Measurements from ENCODE around the gene EHD4.
A peak's percentile ranks its signal among the peaks of the same experiment; 100 is the strongest.

EHD4 gene

GRCh38 chr15:41933771-41934170 lies 38.6 kb downstream of the EHD4 start:
- no peak for DNase-seq

- no peak for DNase-seq
Measured at GRCh38 chr15:41933326-41933725, 39.0 kb downstream of the EHD4 start.

- no peak for DNase-seq
Measured at GRCh38 chr15:41932511-41933289, 39.7 kb downstream of the EHD4 start.

- no peak for DNase-seq
Measured at GRCh38 chr15:41932101-41932500, 40.3 kb downstream of the EHD4 start.

DNA sequence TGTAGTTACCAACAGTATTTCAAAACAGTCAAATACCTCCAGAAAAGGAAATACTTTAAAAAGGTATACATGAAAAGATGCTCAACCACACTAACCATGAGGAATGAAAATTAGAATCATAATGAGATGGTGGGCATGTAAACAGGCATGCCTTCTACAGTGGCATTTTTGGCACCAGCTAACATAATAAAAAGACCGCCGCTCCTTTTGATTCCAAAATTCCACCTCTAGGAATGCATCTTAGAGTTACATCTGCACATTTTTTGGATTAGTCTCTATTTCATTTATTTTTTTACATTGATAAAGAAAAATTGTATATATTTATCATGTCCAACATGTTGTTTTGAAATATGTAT lies 41.5 kb downstream of the EHD4 start:
- DNase-seq = no peak

- no peak for DNase-seq
Measured at GRCh38 chr15:41930221-41930866, 42.0 kb downstream of the EHD4 start.

DNA sequence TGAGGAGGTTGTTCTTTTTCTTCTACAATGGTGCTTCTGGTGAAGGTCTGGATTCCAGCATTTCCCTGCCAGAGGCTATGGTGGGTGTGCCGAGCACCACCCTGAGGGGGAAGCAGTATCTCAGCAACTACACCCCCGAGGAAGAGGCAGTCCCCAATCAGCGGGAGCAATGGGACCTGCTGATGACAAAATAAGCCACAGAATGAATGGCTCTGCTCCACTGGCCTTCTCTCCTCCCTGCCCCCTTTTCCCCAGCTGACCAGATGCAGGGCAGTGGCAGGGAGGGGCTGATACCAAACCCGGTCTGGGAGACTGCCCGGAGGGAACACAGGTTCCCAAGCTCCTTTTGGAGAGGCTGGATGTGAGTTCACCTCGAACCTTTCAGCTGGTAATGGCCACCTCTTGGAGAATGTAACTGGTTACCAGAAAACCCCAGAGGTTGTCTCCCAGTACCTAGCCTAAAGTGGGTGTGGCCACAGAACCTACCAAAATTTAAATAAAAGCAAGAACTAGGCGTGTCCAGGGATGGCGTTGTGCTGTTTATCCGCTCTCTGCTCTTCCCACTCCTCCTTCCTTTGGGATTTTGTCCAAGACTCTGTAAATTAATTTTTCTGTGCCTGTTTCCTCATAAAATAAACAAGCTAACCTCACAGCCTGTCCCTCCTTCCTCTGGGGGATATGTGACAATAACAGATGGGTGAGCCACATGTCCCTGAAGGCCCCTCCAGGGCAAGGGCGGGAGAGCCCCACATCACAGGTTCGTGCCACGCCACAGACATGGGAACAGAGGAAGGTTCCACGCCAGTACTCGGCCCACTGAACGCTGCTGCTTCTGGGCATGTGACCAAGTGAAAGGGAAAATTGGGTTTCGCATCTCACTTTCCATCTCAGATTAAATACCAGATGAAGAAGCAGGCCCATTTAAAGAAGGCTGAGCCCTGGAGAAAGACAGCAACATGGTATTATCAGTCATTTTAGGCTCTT lies 43.4 kb downstream of the EHD4 start:
- peak; percentile 26 for DNase-seq

- DNase-seq = no peak
Measured at GRCh38 chr15:41928100-41928499, 44.3 kb downstream of the EHD4 start.

DNA sequence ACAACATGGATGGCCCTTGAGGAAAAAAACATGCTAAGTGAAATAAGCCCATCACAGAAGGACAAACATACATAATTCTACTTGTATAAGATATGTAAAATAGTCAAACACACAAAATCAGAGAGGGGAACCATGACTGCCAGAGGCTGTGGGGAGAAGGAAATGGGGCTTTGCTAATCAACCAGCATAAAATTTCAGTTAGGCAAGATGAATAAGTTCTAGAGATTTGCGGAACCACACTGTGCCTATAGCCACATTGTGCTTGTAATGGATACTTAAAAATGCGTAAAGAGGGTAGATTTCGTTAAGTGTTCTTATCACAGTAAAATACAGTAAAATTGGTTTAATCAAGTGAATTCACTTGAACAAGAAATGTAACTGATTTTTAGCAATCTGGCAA lies 44.8 kb downstream of the EHD4 start:
- no peak for DNase-seq

GRCh38 chr15:41926185-41927056 lies 45.9 kb downstream of the EHD4 start:
- no peak for DNase-seq

DNA sequence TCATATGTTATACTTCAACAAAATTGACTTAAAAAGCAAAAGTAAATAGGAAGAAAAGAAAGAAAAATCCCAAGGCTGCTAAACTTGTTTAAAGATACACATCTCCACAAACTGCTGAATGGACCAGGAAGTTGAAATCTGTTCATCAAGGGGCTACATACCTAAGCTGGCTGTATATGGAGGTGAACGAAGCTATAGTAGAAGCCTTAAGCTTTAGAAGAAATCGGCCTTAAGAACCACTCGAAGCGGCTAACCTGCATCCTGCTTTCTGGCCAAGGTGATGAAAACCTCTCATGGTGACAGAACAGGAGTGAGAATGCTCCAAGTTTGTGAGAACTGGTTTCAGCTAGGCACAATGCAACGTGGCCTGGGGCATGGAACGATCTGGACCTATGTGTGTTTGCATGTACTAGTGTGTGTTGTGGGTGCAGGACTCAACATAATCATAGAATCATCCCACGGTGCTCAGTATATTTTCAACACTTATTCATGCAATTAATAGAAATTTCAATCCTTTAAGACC lies 47.2 kb downstream of the EHD4 start:
- no peak for DNase-seq

- no peak for DNase-seq
Measured at GRCh38 chr15:41923401-41923997, 48.9 kb downstream of the EHD4 start.

GRCh38 chr15:41922353-41922752 lies 50.0 kb downstream of the EHD4 start:
- DNase-seq = no peak

GRCh38 chr15:41921639-41922038 lies 50.7 kb downstream of the EHD4 start:
- DNase-seq = no peak

GRCh38 chr15:41921167-41921566 lies 51.2 kb downstream of the EHD4 start:
- no peak for DNase-seq

DNA sequence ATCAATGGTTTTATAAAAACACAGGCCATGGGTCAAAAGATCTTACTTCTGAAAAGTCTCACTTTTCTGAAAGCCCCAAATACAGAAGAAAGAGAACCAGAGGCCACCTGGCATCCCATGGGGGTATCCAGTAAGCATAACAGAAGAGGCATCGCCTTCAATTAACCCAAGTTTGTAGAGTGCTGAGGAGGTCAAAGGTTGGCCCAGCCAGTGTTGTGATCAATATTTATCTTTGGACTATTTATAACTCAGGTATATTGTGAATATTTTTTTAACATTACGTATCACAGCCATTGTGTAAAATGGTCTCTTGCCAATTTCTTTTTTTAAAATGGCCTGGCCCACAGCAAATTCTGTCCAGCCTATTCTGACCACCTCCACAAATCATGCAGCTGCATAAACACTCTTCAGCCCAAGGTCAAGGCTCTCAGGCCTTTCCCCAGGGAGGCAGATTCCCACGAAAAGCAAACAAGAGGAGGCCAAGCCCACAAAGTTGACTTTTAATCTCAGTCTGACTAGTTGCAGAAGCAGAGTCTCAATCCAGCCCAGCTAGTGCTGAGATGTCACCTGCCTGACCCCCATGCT lies 52.3 kb downstream of the EHD4 start:
- DNase-seq = no peak

- DNase-seq = no peak
Measured at GRCh38 chr15:41919201-41919820, 53.0 kb downstream of the EHD4 start.

DNA sequence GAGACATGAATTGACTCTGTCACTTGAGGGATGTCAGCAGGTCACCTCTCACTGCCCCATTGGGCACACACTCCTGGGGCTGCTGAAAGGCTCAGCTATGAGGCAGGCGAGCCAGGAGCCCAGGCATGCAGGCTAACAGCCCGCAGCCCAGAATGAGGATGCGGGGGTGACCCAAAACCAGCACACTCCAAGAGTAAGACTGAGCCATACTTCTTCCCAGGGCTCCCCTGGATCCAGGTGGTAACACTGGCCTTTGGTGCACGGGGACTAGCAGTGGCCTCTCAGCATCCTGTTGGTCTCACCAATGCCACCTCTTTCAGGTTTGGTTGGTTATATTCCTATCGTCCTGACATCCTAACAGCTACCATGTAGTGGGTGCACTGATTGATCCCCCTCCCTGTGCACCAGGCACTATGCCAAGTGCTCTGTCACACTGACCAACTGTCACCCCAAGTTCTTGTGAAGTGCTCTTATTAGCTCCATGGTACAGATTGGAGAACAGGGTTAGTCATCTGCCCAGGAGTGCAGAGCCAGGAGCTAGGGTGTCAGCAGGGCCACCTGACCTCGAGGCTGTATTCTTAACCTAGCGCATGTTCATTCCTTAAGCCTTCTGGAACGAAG lies 53.7 kb downstream of the EHD4 start:
- DNase-seq = no peak

- DNase-seq = no peak
Measured at GRCh38 chr15:41917767-41918430, 54.5 kb downstream of the EHD4 start.
